Neuronal stem cell (in vitro differentiated cells): Measurements from ENCODE around the gene FAM47C.
"Not testable (repeated sequence)": the region's sequence is repeated elsewhere in the genome, so short reads cannot be mapped to it uniquely, and the experiment has no call there.

ENCODE experiments used
- DNase-seq: peaks from one replicate; pipeline ENCODE4 v3.0.0-alpha.2; 2013; ENCODE audit warnings: low spot score
- H2AFZ ChIP-seq: one replicate; pipeline ENCODE4 v1.6.1; 2013; ENCODE audit warnings: mild to moderate bottlenecking, low read length, inconsistent platforms
- H2AK5ac ChIP-seq: 2 replicates; pipeline ENCODE4 v1.6.1; 2013; ENCODE audit warnings: low read depth, mild to moderate bottlenecking, inconsistent platforms, low read length, moderate library complexity, mixed read lengths
- H2BK120ac ChIP-seq: 2 replicates; pipeline ENCODE4 v1.6.1; 2013; ENCODE audit warnings: low read depth, mild to moderate bottlenecking, inconsistent platforms, low read length, moderate library complexity, mixed read lengths
- H2BK12ac ChIP-seq: one replicate; pipeline ENCODE4 v1.6.1; 2013; ENCODE audit warnings: low read length, inconsistent platforms
- H2BK15ac ChIP-seq: 2 replicates; pipeline ENCODE4 v1.6.1; 2013; ENCODE audit warnings: mild to moderate bottlenecking, low read length, inconsistent platforms, mixed read lengths
- H2BK5ac ChIP-seq: one replicate; pipeline ENCODE4 v1.6.1; 2013; ENCODE audit warnings: inconsistent platforms, mild to moderate bottlenecking, low read length, moderate library complexity
- H3K14ac ChIP-seq: one replicate; pipeline ENCODE4 v1.6.1; 2013; ENCODE audit warnings: low read length, inconsistent platforms
- H3K18ac ChIP-seq: 2 replicates; pipeline ENCODE4 v1.6.1; 2013; ENCODE audit warnings: low read length, inconsistent platforms
- H3K23ac ChIP-seq: 2 replicates; pipeline ENCODE4 v1.6.1; 2013; ENCODE audit warnings: low read depth, mild to moderate bottlenecking, mixed read lengths, low read length, inconsistent platforms; ENCODE audit not compliant: poor library complexity
- H3K27ac ChIP-seq: replicated peaks from 3 replicates; pipeline ENCODE4 v1.5.1; 2013; ENCODE audit warnings: low read length, inconsistent platforms
- H3K27me3 ChIP-seq, 3 experiments: 2 replicates each; pipeline ENCODE4 v1.6.1; 2013; ENCODE audit warnings: low read length in 3 of 3, mild to moderate bottlenecking in 2 of 3, inconsistent platforms in 1 of 3, low read depth in 1 of 3, mixed read lengths in 1 of 3, moderate library complexity in 1 of 3; ENCODE audit not compliant: control insufficient read depth in 3 of 3, insufficient read depth in 3 of 3
- H3K36me3 ChIP-seq, 2 donors: replicated peaks in 1 of 2; 2 replicates each; pipeline ENCODE4 v1.6.1; 2013; ENCODE audit warnings: low read length in 2 of 2; ENCODE audit not compliant: control insufficient read depth in 2 of 2, insufficient read depth in 2 of 2
- H3K4ac ChIP-seq: 2 replicates; pipeline ENCODE4 v1.6.1; 2013; ENCODE audit warnings: inconsistent platforms, mild to moderate bottlenecking, low read length, moderate library complexity
- H3K4me1 ChIP-seq, 2 donors: 1 replicate in 1 of 2; 2 replicates in 1 of 2; pipeline ENCODE4 v1.6.1; 2013; ENCODE audit warnings: low read length in 2 of 2, low read depth in 1 of 2; ENCODE audit not compliant: control insufficient read depth in 2 of 2, insufficient read depth in 1 of 2
- H3K4me2 ChIP-seq: one replicate; pipeline ENCODE4 v1.6.1; 2013; ENCODE audit warnings: mild to moderate bottlenecking, low read length, inconsistent platforms; ENCODE audit not compliant: insufficient read depth, poor library complexity, severe bottlenecking
- H3K4me3 ChIP-seq, 2 donors: 2 replicates each; pipeline ENCODE4 v1.5.1; 2013; ENCODE audit warnings: low read length in 2 of 2, mild to moderate bottlenecking in 2 of 2, inconsistent platforms in 1 of 2, moderate library complexity in 1 of 2
- H3K79me1 ChIP-seq: one replicate; pipeline ENCODE4 v1.6.1; 2013; ENCODE audit warnings: low read depth, mild to moderate bottlenecking, inconsistent platforms, low read length, moderate library complexity
- H3K9ac ChIP-seq: one replicate; pipeline ENCODE4 v1.6.1; 2013; ENCODE audit warnings: mild to moderate bottlenecking, low read depth, low read length, inconsistent platforms; ENCODE audit not compliant: poor library complexity
- H3K9me3 ChIP-seq, 2 donors: replicated peaks in 1 of 2; 2 replicates each; pipeline versions ENCODE3 to v1.6.1; 2013; ENCODE audit warnings: low read length in 2 of 2, mild to moderate bottlenecking in 2 of 2, inconsistent platforms in 1 of 2, low read depth in 1 of 2, mixed read lengths in 1 of 2, moderate library complexity in 1 of 2; ENCODE audit not compliant: control insufficient read depth in 2 of 2, insufficient read depth in 1 of 2
- H4K8ac ChIP-seq: one replicate; pipeline ENCODE4 v1.6.1; 2013; ENCODE audit warnings: low read depth, mild to moderate bottlenecking, inconsistent platforms, low read length, moderate library complexity
- H4K91ac ChIP-seq: one replicate; pipeline ENCODE4 v1.6.1; 2013; ENCODE audit warnings: low read length, low read depth, mild to moderate bottlenecking, inconsistent platforms; ENCODE audit not compliant: poor library complexity
- WGBS, 2 donors: extraction: QIAGEN DNeasy Blood & Tissue Kit; methylation state at CpG; one replicate each; pipeline ENCODE4 v1.1.7; 2013; ENCODE audit warnings: missing lambda C conversion rate in 2 of 2, mixed read lengths in 1 of 2; ENCODE audit not compliant: insufficient read length in 2 of 2, insufficient replicate concordance in 1 of 2; ENCODE audit errors: extremely low coverage in 2 of 2; 5-methylcytosine and 5-hydroxymethylcytosine counted together

FAM47C gene

GRCh38 chrX:37010496-37010895 is 2.3 kb downstream of the FAM47C start:
- WGBS, 2 donors = no CpG with 5 or more reads among the region's 22 CpGs
- Histone ChIP-seq H3K36me3 (no peaks in the 10 kb centered on the region), H3K4me3 (no peak overlapping the region), H3K79me1 (no peaks in the 10 kb centered on the region), H2BK5ac (no peak overlapping the region), H2BK12ac (no peak overlapping the region), H3K27me3 (no peaks in the 10 kb centered on the region), H3K4me1 (no peaks in the 10 kb centered on the region), H2AFZ (no peak overlapping the region), H2AK5ac (no peak overlapping the region), H3K18ac (no peak overlapping the region), H2BK15ac (no peak overlapping the region), H2BK120ac (no peak overlapping the region), H3K4ac (no peak overlapping the region), H3K4me2 (no peak overlapping the region), H3K14ac (no peak overlapping the region), H3K23ac (no peak overlapping the region), H4K91ac (no peak overlapping the region), H3K27ac (no peak overlapping the region), H3K9ac (no peak overlapping the region), H4K8ac (no peak overlapping the region), H3K9me3 (no peaks in the 10 kb centered on the region)
- no peak for DNase-seq

DNA sequence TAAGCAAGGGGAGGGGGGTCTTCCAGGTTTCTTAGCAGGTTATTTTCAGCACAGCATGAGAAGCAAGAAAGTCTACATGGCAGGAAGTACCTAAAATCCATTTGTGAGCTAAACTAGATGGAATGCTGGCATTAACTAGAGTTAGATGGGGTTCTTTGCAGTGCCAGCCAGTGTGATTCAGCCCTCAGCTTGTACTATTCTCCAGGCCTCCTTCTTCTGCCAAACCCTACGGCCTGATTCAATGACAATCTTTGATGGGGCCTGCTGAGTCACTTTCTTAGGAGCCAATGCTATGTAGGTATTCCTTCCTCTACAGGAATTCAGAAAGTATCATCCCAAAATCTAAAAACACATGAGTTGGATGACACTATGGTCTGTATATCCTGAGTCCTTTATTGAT is 26.1 kb downstream of the FAM47C start:
- not testable (repeated sequence) for H2BK15ac ChIP-seq, H3K4ac ChIP-seq, H3K4me1 ChIP-seq, H3K36me3 ChIP-seq, H3K4me3 ChIP-seq, DNase-seq, H3K9ac ChIP-seq, H2AFZ ChIP-seq, H3K9me3 ChIP-seq, H2BK5ac ChIP-seq, H2BK12ac ChIP-seq, H3K27ac ChIP-seq, H3K14ac ChIP-seq, H3K23ac ChIP-seq, H3K79me1 ChIP-seq, H3K27me3 ChIP-seq, H4K8ac ChIP-seq, H2BK120ac ChIP-seq, H4K91ac ChIP-seq, H2AK5ac ChIP-seq, H3K4me2 ChIP-seq, H3K18ac ChIP-seq
- no CpG with 5 or more reads among the region's 1 CpG for WGBS, 2 donors

GRCh38 chrX:37036674-37037220 is 28.6 kb downstream of the FAM47C start:
- not testable (repeated sequence) for H4K8ac ChIP-seq, H2AK5ac ChIP-seq, H2BK120ac ChIP-seq, H3K27me3 ChIP-seq, H2BK5ac ChIP-seq, H3K4me1 ChIP-seq, H3K27ac ChIP-seq, H3K18ac ChIP-seq, H3K14ac ChIP-seq, H3K23ac ChIP-seq, H3K9me3 ChIP-seq, H2BK12ac ChIP-seq, H3K36me3 ChIP-seq, H3K79me1 ChIP-seq, H3K9ac ChIP-seq, H2AFZ ChIP-seq, H3K4me2 ChIP-seq, H3K4ac ChIP-seq, H4K91ac ChIP-seq, H3K4me3 ChIP-seq, H2BK15ac ChIP-seq, DNase-seq
- WGBS, 2 donors = no CpG with 5 or more reads among the region's 7 CpGs

DNA sequence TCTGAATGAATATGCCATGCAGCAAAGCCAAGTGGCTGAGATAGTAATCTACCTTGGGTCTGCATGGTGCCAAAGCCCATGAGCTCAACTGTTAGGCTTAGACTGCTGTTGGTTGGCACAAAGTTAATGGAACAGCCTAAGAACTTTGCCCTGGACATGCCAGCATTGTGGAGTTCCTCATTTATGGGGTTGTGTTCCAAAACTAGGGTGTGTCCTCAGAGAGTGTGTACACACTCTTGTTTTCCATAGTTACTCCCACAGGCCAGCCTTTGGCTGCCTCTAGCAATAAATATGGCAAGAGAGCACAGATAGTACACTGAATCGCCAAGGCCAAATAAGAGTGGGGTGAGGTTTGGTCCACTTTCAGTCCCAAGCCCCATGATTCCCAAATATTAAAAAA is 30.6 kb downstream of the FAM47C start:
- H3K9me3 ChIP-seq, H3K36me3 ChIP-seq, H3K79me1 ChIP-seq, H2BK5ac ChIP-seq, H3K4ac ChIP-seq, H2BK12ac ChIP-seq, H2BK120ac ChIP-seq, H2AK5ac ChIP-seq, H3K27me3 ChIP-seq, H4K8ac ChIP-seq, H4K91ac ChIP-seq, H3K23ac ChIP-seq, H3K27ac ChIP-seq, H3K4me2 ChIP-seq, H3K9ac ChIP-seq, H3K4me1 ChIP-seq, H3K18ac ChIP-seq, H2BK15ac ChIP-seq, H2AFZ ChIP-seq, H3K4me3 ChIP-seq, H3K14ac ChIP-seq, DNase-seq: not testable (repeated sequence)
- no CpG with 5 or more reads among the region's 1 CpG for WGBS, 2 donors
